ENCODE data around the gene EHMT2.
A peak's percentile ranks its signal among the peaks of the same experiment; 100 is the strongest.

EHMT2 gene

DNA sequence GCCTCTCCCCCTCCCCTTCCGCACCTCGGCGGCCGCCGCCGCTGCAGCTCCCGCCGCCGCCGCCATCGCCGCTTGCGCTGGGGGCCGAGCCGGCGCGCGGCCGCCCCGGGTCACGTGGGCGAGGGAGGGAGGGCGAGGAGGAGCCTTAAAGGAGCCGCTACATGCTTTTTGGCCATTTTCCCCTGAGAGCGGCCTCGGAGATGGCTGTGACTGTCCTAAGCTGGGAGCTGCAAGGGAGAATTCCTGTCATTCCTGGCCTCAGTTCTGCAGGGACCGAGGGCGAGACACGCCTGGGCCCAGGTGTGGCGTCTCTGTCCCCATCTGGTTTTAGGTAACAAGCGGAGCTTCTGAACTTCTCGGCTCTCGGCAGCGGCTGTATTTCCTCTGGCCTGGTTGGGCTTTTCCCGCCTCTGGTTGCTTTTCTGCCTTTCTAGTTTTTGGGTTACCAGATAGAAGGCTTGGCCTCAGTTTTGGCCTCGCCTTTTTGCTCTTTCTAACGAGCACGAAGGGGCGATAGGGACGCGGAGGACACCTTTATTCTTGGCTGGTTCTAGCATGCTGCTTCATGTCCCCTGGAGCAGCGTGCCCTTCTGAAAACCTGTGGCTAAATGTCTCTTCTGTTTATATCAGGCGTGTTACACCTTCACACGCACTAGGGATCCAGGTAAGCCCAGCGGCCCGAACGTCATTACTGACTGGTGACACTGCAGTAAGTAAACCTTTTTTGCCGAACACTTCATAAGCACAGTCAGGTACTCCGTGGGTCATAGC, at the start of gene EHMT2 (continued):
- TF ChIP-seq IKZF3 (tag by site-specific recombination; IDR thresholded peaks at IDR 0.05): peak; percentile 61; the same call in 1 of the 2 replicates
- TF ChIP-seq ZNF140 (tag by site-specific recombination; IDR thresholded peaks at IDR 0.05): no peak
- no peak for TF ChIP-seq MZF1 (tag by site-specific recombination; IDR thresholded peaks at IDR 0.05; ENCODE audit: borderline replicate concordance)
- TF ChIP-seq ZNF146 (tag by site-specific recombination; IDR thresholded peaks at IDR 0.05): no peak
- no peak for TF ChIP-seq ZNF24 (tag by site-specific recombination; IDR thresholded peaks at IDR 0.05)
- no peak for TF ChIP-seq ZNF521 (tag by site-specific recombination; IDR thresholded peaks at IDR 0.05)
- no peak for TF ChIP-seq ZNF48 (tag by site-specific recombination; IDR thresholded peaks at IDR 0.05)
- TF ChIP-seq HIC1 (tag by site-specific recombination; IDR thresholded peaks at IDR 0.05): no peak
- no peak for TF ChIP-seq ZBTB10 (tag by site-specific recombination; IDR thresholded peaks at IDR 0.05)
- no peak for TF ChIP-seq ZNF223 (tag by site-specific recombination; IDR thresholded peaks at IDR 0.05)
- TF ChIP-seq ZNF843 (tag by site-specific recombination; IDR thresholded peaks at IDR 0.05): no peak
- TF ChIP-seq ZNF133 (tag by site-specific recombination; IDR thresholded peaks at IDR 0.05): no peak
- TF ChIP-seq ZNF19 (tag by site-specific recombination; IDR thresholded peaks at IDR 0.05; ENCODE audit: low read depth): no peak
- peak; percentile 97 for TF ChIP-seq ZNF449 (tag by site-specific recombination; IDR thresholded peaks at IDR 0.05)
- no peak for TF ChIP-seq ZNF544 (tag by site-specific recombination; IDR thresholded peaks at IDR 0.05)
- TF ChIP-seq, protein P1, sequence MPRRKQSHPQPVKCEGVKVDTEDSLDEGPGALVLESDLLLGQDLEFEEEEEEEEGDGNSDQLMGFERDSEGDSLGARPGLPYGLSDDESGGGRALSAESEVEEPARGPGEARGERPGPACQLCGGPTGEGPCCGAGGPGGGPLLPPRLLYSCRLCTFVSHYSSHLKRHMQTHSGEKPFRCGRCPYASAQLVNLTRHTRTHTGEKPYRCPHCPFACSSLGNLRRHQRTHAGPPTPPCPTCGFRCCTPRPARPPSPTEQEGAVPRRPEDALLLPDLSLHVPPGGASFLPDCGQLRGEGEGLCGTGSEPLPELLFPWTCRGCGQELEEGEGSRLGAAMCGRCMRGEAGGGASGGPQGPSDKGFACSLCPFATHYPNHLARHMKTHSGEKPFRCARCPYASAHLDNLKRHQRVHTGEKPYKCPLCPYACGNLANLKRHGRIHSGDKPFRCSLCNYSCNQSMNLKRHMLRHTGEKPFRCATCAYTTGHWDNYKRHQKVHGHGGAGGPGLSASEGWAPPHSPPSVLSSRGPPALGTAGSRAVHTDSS (tag by site-specific recombination; IDR thresholded peaks at IDR 0.05): no peak
- TF ChIP-seq ZNF423 (tag by site-specific recombination; IDR thresholded peaks at IDR 0.05): no peak
- TF ChIP-seq ZNF76 (tag by site-specific recombination; IDR thresholded peaks at IDR 0.05; ENCODE audit: borderline replicate concordance, low read depth): no peak
- TF ChIP-seq ZFP3 (tag by site-specific recombination; IDR thresholded peaks at IDR 0.05; ENCODE audit: low read depth): no peak
- TF ChIP-seq ZNF561 (tag by site-specific recombination; IDR thresholded peaks at IDR 0.05; ENCODE audit: borderline replicate concordance): no peak
- TF ChIP-seq ZIC2 (tag by site-specific recombination; IDR thresholded peaks at IDR 0.05): no peak
- no peak for TF ChIP-seq ZNF677 (tag by site-specific recombination; IDR thresholded peaks at IDR 0.05)
- TF ChIP-seq, protein P2, sequence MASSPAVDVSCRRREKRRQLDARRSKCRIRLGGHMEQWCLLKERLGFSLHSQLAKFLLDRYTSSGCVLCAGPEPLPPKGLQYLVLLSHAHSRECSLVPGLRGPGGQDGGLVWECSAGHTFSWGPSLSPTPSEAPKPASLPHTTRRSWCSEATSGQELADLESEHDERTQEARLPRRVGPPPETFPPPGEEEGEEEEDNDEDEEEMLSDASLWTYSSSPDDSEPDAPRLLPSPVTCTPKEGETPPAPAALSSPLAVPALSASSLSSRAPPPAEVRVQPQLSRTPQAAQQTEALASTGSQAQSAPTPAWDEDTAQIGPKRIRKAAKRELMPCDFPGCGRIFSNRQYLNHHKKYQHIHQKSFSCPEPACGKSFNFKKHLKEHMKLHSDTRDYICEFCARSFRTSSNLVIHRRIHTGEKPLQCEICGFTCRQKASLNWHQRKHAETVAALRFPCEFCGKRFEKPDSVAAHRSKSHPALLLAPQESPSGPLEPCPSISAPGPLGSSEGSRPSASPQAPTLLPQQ (tag by site-specific recombination; IDR thresholded peaks at IDR 0.05): 0 out of 2 replicates have a peak, but pooled peaks have one; percentile 19
- TF ChIP-seq ZNF169 (tag by site-specific recombination; IDR thresholded peaks at IDR 0.05): no peak
- no peak for TF ChIP-seq ZNF658 (tag by site-specific recombination; IDR thresholded peaks at IDR 0.05)
- no peak for TF ChIP-seq SP2 (tag by site-specific recombination; IDR thresholded peaks at IDR 0.05)
- no peak for TF ChIP-seq ZNF184 (tag by site-specific recombination; IDR thresholded peaks at IDR 0.05)
- TF ChIP-seq SCRT2 (tag by site-specific recombination; IDR thresholded peaks at IDR 0.05): no peak
- no peak for TF ChIP-seq ZNF514 (tag by site-specific recombination; IDR thresholded peaks at IDR 0.05)
- TF ChIP-seq ZNF214 (tag by site-specific recombination; IDR thresholded peaks at IDR 0.05; ENCODE audit: borderline replicate concordance): no peak
- no peak for TF ChIP-seq ZNF529 (tag by site-specific recombination; IDR thresholded peaks at IDR 0.05; ENCODE audit: insufficient replicate concordance)
- no peak for TF ChIP-seq ZNF747 (tag by site-specific recombination; IDR thresholded peaks at IDR 0.05)
- TF ChIP-seq SP3 (tag by site-specific recombination; IDR thresholded peaks at IDR 0.05): no peak; the same call in 1 of the 2 replicates
